Activated T-helper 1 cell treated with anti-CD3 and anti-CD28 coated beads, Interleukin-2, amount 50 U/mL, for 16 hours (primary cell): Measurements from ENCODE around the gene RTN1.

Source experiments
- DNase-seq, 2 donors: peaks; one replicate each; pipeline ENCODE4 v3.0.0-alpha.2; 2020; ENCODE audit warnings: low read depth in 1 of 2, low spot score in 1 of 2

Gene RTN1

DNA sequence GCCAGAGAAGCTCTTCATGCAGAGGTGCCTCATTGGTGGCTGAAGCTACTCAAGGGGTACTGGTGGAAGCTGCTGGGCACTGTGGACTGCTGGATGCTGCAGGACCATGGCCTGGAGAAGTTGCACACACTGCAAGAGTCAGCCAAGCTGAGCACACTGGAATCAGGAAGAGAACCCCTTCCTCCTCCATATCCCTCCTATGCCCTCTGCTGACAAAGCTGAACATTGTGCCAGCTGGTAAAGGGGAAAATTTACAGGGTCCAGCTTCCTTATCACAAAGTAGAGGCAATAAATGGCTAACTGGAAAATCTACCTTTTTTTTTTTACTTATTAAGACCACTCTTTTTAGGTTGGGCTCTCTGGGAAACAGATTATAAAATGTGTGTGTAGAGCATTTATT is 300.5 kb downstream of the RTN1 start:
- DNase-seq, result no peak

- no peak for DNase-seq
Observed at GRCh38 chr14:59566725-59567124, 303.9 kb downstream of the RTN1 start.

- no peak for DNase-seq
Observed at GRCh38 chr14:59566296-59566695, 304.3 kb downstream of the RTN1 start.

- DNase-seq, result no peak
Observed at GRCh38 chr14:59565087-59565486, 305.5 kb downstream of the RTN1 start.

DNA sequence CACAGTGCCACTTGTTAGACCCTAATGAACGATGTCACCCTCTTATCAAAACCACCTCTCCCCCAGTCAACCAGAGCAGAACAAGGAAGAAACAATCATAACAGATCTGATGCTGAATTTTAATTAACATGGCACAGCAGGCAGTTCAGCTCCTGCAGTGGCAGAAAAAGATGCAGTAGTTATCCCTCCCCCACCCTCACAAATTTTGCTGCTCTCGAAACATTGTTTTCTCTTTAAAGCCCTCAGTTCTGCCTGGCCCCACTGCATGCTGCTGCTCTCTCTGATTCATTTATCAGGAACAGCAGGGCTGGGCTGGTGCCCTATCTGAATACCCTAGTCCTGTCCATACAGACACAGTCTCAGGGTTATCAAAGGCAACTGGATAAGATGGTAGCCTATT is 306.2 kb downstream of the RTN1 start:
- no peak for DNase-seq

GRCh38 chr14:59547310-59547709 is 323.3 kb downstream of the RTN1 start:
- no peak for DNase-seq
